HepG2 (cell line): ENCODE results near the gene LITAF. TPM values are rescaled to one million over a fixed set of nuclear protein-coding genes. Genes with fewer than 3 reads are reported as not detected.

ENCODE experiments used
- CCDC6 ChIP-seq: sonication (generic); formaldehyde crosslinking; IDR thresholded peaks from 2 replicates; pipeline ENCODE4 v1.8.1; 2022; ENCODE audit warnings: mild to moderate bottlenecking, missing genetic modification reagents, moderate library complexity
- KMT2B ChIP-seq: IDR thresholded peaks from 2 replicates; pipeline ENCODE4 v1.6.1; 2016; ENCODE audit warnings: missing genetic modification reagents, missing compliant biosample characterization
- MAFF ChIP-seq: IDR thresholded peaks from 2 replicates; pipeline ENCODE4 v1.6.1; 2011; ENCODE audit warnings: low read depth, low read length, improper control_type of control experiment
- NFE2L2 ChIP-seq: fragments of 150-350 bp; IDR thresholded peaks from 2 replicates; pipeline ENCODE4 v1.6.1; 2014; ENCODE audit warnings: low read length
- SPEN ChIP-seq: sonication (generic); formaldehyde crosslinking; IDR thresholded peaks from 2 replicates; pipeline ENCODE4 v1.5.1; 2020; ENCODE audit warnings: low read depth, mild to moderate bottlenecking, missing genetic modification reagents
- ZNF546 ChIP-seq: sonication (generic); formaldehyde crosslinking; conservative IDR thresholded peaks from 2 replicates; pipeline ENCODE4 v1.8.1; 2023; ENCODE audit warnings: mild to moderate bottlenecking, missing genetic modification reagents
- ZNF614 ChIP-seq: IDR thresholded peaks from 2 replicates; pipeline ENCODE4 v1.6.1; 2018; ENCODE audit warnings: missing biosample characterization, missing genetic modification reagents, inconsistent platforms, borderline replicate concordance
- ZNF660 ChIP-seq: sonication (generic); formaldehyde crosslinking; IDR thresholded peaks from 2 replicates; pipeline ENCODE4 v1.5.1; 2020; ENCODE audit warnings: mild to moderate bottlenecking, low read depth, missing genetic modification reagents, borderline replicate concordance
- ZNF75D ChIP-seq: sonication (generic); formaldehyde crosslinking; IDR thresholded peaks from 2 replicates; pipeline ENCODE4 v1.8.1; 2023; ENCODE audit warnings: missing genetic modification reagents, mild to moderate bottlenecking, borderline replicate concordance
- polyA plus RNA-seq, 8 experiments: library from polyadenylated mRNA; depleted of rRNA in 3 of 8; stranded (reverse) in 7 of 8; unstranded in 1 of 8; fragments of >200 nt; fragmentation: Illumina TruSeq in 4 of 8; extraction: Trizol in 4 of 8; gene quantifications; 2 replicates each; pipeline versions ENCODE4 v1.2.1 to v1.2.3, GENCODE V29; 2011 to 2016; ENCODE audit warnings: low read depth in 4 of 8, missing spikeins in 1 of 8, mixed read lengths in 1 of 8; ENCODE audit not compliant: insufficient read depth in 1 of 8
- total RNA-seq, 5 experiments: library from RNA; depleted of rRNA; stranded (reverse); fragments of >200 nt; fragmentation: Illumina TruSeq; extraction: Trizol; gene quantifications; 2 replicates each; pipeline ENCODE4 v1.2.3, GENCODE V29; 2016; ENCODE audit warnings: low read depth in 1 of 5
- TF ChIP-seq, protein P1 (sequence below): sonication (generic); formaldehyde crosslinking; IDR thresholded peaks from 2 replicates; pipeline ENCODE4 v1.5.1; 2020; ENCODE audit warnings: mild to moderate bottlenecking, missing genetic modification reagents
- TF ChIP-seq, protein P2 (sequence below): sonication (generic); formaldehyde crosslinking; IDR thresholded peaks from 2 replicates; pipeline ENCODE4 v1.8.0; 2022; ENCODE audit warnings: low read depth, missing genetic modification reagents
- TF ChIP-seq, protein P3 (sequence below): sonication (generic); formaldehyde crosslinking; IDR thresholded peaks from 2 replicates; pipeline ENCODE4 v1.9.0; 2021; ENCODE audit warnings: mild to moderate bottlenecking, missing genetic modification reagents
- TF ChIP-seq, protein P4 (sequence below): sonication (generic); formaldehyde crosslinking; IDR thresholded peaks from 2 replicates; pipeline ENCODE4 v1.5.1; 2020; ENCODE audit warnings: missing genetic modification reagents, mild to moderate bottlenecking, borderline replicate concordance

LITAF gene
- total and polyA plus RNA-seq, 2 of the 13 experiments (the other 11 are each of a cell fraction or from before 2014, with no cell fraction given): 80.1 to 141 TPM

DNA sequence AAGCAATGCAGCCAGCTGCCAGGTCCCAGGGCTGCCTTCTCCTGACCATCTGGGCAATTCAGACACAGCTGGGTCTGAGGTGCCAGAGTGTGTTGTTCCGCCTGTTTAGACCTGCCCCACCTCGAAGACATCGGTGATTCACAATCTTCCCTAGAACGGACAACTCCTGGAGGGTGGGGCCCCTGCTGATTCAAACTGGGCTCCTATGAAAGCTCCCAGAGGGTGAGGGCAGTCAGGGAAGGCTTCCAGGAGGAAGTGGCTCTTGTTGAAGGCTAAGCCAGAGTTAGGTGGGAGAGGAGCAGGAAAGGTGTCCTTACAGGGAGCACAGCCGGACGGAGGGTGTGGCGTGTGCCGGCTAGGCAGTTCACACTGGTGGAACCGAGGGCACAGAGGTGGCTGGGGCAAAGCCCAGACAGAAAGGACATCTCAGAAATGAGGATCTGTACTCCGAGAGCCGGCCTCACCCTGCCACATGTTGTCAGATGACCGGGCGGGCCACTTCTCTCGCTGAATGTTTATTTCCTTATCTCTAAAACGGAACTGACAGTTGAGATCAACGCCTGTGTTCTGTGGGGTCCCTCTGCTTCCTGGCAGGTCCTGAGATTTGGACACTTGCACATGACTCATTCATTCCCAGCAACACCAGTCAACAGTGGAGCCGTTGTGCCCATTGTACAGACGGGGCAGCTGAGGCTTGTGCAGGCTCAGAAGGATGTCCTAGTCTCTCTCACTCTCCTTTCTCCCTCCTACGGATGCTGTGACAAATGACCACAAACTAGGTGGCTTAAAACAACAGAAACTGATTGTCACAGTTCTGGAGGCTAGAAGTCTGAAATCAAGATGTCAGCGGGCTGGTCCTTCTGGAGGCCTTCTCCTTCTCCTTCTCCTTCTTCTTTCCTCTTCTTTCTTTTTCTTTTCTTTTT lies 26.9 kb upstream of the LITAF start (continued):
- TF ChIP-seq, protein P1, sequence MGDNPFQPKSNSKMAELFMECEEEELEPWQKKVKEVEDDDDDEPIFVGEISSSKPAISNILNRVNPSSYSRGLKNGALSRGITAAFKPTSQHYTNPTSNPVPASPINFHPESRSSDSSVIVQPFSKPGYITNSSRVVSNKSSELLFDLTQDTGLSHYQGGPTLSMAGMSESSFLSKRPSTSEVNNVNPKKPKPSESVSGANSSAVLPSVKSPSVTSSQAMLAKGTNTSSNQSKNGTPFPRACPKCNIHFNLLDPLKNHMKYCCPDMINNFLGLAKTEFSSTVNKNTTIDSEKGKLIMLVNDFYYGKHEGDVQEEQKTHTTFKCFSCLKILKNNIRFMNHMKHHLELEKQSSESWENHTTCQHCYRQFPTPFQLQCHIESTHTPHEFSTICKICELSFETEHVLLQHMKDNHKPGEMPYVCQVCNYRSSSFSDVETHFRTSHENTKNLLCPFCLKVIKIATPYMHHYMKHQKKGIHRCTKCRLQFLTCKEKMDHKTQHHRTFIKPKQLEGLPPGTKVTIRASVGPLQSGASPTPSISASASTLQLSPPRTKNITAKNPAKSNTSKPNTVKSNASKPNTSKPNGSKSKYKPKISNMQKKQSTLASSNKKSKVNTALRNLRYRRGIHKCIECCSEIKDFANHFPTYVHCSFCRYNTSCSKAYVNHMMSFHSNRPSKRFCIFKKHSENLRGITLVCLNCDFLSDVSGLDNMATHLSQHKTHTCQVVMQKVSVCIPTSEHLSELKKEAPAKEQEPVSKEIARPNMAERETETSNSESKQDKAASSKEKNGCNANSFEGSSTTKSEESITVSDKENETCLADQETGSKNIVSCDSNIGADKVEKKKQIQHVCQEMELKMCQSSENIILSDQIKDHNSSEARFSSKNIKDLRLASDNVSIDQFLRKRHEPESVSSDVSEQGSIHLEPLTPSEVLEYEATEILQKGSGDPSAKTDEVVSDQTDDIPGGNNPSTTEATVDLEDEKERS (CRISPR knock-in tag): peak; percentile 76
- TF ChIP-seq, protein P2, sequence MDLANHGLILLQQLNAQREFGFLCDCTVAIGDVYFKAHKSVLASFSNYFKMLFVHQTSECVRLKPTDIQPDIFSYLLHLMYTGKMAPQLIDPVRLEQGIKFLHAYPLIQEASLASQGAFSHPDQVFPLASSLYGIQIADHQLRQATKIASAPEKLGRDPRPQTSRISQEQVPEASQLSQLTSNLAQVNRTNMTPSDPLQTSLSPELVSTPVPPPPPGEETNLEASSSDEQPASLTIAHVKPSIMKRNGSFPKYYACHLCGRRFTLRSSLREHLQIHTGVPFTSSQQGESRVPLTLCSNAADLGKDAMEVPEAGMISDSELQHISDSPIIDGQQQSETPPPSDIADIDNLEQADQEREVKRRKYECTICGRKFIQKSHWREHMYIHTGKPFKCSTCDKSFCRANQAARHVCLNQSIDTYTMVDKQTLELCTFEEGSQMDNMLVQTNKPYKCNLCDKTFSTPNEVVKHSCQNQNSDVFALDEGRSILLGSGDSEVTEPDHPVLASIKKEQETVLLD (CRISPR knock-in tag): no peak
- TF ChIP-seq MAFF (no peak), ZNF660 (CRISPR knock-in tag) (0 out of 2 replicates have a peak, but pooled peaks have one; percentile 79), CCDC6 (CRISPR knock-in tag) (no peak), KMT2B (CRISPR knock-in tag) (no peak; the same call in 1 of the 2 replicates), SPEN (CRISPR knock-in tag) (peak; percentile 48; the same call in 1 of the 2 replicates), ZNF75D (CRISPR knock-in tag) (no peak), NFE2L2 (no peak), ZNF614 (CRISPR knock-in tag) (peak; percentile 79), ZNF546 (CRISPR knock-in tag) (peak; percentile 71; the same call in 1 of the 2 replicates)
- TF ChIP-seq, protein P3, sequence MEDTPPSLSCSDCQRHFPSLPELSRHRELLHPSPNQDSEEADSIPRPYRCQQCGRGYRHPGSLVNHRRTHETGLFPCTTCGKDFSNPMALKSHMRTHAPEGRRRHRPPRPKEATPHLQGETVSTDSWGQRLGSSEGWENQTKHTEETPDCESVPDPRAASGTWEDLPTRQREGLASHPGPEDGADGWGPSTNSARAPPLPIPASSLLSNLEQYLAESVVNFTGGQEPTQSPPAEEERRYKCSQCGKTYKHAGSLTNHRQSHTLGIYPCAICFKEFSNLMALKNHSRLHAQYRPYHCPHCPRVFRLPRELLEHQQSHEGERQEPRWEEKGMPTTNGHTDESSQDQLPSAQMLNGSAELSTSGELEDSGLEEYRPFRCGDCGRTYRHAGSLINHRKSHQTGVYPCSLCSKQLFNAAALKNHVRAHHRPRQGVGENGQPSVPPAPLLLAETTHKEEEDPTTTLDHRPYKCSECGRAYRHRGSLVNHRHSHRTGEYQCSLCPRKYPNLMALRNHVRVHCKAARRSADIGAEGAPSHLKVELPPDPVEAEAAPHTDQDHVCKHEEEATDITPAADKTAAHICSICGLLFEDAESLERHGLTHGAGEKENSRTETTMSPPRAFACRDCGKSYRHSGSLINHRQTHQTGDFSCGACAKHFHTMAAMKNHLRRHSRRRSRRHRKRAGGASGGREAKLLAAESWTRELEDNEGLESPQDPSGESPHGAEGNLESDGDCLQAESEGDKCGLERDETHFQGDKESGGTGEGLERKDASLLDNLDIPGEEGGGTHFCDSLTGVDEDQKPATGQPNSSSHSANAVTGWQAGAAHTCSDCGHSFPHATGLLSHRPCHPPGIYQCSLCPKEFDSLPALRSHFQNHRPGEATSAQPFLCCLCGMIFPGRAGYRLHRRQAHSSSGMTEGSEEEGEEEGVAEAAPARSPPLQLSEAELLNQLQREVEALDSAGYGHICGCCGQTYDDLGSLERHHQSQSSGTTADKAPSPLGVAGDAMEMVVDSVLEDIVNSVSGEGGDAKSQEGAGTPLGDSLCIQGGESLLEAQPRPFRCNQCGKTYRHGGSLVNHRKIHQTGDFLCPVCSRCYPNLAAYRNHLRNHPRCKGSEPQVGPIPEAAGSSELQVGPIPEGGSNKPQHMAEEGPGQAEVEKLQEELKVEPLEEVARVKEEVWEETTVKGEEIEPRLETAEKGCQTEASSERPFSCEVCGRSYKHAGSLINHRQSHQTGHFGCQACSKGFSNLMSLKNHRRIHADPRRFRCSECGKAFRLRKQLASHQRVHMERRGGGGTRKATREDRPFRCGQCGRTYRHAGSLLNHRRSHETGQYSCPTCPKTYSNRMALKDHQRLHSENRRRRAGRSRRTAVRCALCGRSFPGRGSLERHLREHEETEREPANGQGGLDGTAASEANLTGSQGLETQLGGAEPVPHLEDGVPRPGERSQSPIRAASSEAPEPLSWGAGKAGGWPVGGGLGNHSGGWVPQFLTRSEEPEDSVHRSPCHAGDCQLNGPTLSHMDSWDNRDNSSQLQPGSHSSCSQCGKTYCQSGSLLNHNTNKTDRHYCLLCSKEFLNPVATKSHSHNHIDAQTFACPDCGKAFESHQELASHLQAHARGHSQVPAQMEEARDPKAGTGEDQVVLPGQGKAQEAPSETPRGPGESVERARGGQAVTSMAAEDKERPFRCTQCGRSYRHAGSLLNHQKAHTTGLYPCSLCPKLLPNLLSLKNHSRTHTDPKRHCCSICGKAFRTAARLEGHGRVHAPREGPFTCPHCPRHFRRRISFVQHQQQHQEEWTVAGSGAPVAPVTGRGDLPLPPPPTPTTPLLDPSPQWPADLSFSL (CRISPR knock-in tag): no peak
- TF ChIP-seq, protein P4, sequence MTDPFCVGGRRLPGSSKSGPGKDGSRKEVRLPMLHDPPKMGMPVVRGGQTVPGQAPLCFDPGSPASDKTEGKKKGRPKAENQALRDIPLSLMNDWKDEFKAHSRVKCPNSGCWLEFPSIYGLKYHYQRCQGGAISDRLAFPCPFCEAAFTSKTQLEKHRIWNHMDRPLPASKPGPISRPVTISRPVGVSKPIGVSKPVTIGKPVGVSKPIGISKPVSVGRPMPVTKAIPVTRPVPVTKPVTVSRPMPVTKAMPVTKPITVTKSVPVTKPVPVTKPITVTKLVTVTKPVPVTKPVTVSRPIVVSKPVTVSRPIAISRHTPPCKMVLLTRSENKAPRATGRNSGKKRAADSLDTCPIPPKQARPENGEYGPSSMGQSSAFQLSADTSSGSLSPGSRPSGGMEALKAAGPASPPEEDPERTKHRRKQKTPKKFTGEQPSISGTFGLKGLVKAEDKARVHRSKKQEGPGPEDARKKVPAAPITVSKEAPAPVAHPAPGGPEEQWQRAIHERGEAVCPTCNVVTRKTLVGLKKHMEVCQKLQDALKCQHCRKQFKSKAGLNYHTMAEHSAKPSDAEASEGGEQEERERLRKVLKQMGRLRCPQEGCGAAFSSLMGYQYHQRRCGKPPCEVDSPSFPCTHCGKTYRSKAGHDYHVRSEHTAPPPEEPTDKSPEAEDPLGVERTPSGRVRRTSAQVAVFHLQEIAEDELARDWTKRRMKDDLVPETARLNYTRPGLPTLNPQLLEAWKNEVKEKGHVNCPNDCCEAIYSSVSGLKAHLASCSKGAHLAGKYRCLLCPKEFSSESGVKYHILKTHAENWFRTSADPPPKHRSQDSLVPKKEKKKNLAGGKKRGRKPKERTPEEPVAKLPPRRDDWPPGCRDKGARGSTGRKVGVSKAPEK (CRISPR knock-in tag): no peak
